ENCODE results near the gene RNF175.

Gene RNF175

GRCh38 chr4:153784166-153784699 is 24.4 kb upstream of the RNF175 start:
- no peak for DNase-seq

DNA sequence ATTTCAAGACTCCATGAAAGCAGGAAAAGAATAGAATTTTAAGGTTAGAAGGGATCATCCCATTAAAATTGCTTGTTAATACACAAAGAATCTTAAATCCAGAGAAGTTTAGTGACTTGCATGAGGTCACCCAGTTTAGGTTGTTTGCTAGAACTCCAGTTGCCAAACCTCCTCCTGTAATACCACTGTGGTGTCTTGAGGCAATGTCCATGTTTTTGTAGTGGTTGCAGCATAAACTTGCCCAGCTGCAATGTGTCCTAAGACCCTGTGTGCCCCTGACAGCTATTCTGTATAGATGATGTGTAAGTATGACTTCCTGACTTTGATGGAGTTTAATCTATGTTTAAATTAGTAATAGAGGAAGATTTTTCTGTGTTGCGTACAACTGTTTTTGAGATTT is 22.8 kb upstream of the RNF175 start:
- no peak for DNase-seq

- no peak for DNase-seq
These were observed 22.0 kb upstream of the RNF175 start for GRCh38 chr4:153781717-153782416.

- no peak for DNase-seq
These were observed 21.5 kb upstream of the RNF175 start for GRCh38 chr4:153781280-153781679.

DNA sequence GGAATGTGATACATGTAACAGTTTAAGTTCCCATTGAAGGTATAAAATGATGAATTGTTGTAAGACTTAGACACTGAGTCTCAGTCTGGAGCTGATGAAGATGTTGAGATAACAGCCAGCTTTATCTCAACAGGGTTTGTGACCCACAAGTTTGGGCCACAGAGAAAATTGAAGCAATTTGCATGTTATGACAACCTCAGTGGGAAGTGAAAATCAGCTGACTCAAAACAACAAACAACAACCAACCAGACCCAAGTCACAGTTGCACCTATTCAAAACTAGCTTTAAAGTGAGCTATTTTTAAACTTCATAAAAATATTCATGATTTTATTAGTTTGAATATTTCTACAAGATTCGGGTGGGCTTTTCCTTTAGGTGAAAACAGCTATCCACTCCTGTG is 21.1 kb upstream of the RNF175 start:
- no peak for DNase-seq

DNA sequence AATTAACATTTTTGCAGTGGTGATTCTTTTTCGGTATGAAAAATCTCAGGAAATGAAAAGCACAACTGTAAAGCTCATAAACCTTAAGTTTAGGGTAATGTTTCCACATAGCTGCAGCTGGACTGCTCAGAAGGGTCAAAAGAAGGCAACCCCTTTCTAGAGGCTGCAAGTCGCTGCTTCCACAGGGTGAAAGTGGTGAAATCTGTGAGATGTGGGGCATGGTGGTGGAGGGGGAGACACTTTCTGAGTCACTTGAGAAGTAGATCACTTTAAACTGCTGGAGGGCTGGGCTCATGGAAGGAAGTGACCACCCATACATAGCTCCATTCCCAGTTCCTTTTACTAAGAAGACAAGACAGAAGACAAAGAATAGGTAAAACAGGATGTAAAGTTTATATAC is 20.4 kb upstream of the RNF175 start:
- DNase-seq: no peak

DNA sequence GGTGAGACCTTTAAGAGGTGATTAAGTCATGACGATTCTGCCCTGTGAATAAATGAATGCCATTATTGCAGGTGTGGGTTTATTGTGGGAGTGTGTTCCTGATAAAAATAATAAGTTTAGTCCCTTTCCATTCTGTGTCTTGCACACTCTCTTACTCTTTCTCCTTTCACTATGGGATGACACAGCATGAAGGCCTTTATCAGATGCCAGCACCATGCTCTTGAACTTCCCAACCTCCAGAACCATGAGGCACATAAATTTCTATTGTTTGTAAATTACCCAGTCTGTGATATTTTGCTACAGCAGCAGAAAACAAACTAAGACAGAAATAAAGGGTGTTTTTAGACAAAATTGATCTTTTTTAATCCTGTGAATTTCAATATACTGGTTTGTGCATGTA is 18.6 kb upstream of the RNF175 start:
- no peak for DNase-seq

DNA sequence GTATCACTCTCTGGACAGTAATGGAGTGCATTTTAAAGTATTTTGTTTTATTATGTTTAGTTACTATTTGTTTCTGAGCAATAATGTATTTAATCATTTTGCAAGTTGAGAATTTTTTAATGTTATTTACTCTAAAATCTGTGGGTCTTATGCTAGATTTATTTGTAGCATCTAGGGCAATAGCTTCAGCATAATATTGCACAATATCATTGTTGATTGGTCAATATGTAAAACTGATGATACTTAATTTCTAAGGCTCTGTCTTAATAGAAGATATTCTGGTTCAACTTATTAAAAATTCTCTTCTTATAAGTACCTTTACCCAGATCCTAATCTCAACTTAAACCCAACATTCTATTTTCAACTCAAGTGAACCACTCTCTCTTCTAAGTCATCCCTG is 17.6 kb upstream of the RNF175 start:
- no peak for DNase-seq

DNA sequence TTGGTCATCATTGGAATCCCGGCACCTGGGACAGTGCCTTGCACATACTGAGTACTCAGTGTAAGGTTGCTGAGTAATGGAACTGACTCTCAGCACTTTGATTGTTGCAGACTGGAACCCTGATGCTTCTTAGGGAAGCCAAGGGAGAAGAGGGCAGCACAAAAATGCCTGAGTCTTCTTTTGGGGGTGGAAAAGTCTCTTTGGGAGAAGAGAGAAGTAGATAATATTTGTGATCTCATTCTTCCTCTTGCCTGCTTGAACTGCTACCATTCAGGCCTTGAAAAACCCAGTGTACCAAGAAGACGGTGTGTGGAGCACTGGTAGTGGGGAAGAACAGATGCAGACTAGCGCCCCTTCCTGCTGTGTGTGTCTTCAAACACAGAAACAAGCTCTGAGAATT is 16.8 kb upstream of the RNF175 start:
- DNase-seq: no peak

- no peak for DNase-seq
These were observed 13.4 kb upstream of the RNF175 start for GRCh38 chr4:153773236-153773690.

- DNase-seq: no peak
These were observed 11.2 kb upstream of the RNF175 start for GRCh38 chr4:153771046-153771445.

- no peak for DNase-seq
These were observed 6.9 kb upstream of the RNF175 start for GRCh38 chr4:153766758-153767157.

DNA sequence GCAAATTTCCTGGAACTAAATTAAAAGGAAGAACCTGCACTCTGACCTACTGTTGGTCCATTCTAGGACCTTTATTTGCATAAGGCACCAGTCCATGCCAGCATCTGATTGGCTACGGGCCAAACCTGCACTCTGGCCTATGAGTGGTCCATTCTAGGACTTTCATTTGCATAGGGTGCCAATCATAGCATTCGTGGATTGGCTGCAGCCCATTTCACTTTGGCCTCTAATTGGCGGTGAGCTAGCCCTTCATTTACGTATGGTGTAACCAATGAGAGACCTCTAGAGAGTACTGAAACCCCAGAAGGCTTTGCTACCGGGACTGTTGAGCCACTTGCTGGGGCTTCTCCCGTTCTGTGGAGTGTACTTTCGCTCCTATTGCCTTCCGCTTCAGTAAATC is 6.1 kb upstream of the RNF175 start:
- no peak for DNase-seq

- DNase-seq: no peak
These were observed 5.0 kb upstream of the RNF175 start for GRCh38 chr4:153764601-153765368.

- DNase-seq: no peak
These were observed 3.6 kb upstream of the RNF175 start for GRCh38 chr4:153763404-153763803.

DNA sequence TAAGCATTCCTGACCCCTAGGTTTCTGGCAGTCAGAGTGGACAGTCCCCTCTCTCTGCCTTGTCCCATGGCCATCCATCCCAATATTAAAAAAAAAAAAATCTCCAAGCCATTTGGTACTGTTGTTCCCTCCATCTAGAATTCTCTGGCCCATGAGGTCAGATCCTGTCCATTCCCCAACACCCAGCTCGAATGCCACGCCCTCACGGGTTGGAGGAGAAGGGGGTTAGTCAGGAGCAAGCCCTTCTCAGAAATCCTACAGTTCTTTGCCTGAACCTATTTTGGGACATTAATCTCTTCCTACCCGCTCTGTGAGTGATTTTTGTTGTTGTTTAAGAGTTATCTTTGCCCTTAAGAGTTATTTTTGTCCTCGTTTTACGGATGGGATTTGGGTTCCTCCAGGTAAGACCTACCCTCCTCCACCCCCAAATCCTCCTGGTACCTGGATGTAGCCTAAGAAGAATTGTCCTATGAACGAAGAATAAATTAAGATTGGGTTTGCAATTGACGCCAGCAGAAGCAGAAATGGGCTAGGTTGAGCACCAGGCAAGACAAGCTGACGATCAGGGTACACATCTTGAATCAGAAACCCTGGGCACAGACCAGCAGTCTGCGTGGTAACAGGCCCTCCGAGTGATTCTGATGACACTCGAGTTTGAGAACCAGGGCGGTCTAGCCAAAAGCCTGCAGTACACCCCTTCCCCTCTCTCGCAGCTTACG is 977 bp downstream of the RNF175 start:
- DNase-seq: no peak

- DNase-seq: no peak
These were observed 1.7 kb downstream of the RNF175 start for GRCh38 chr4:153758136-153758535.

- DNase-seq: no peak
These were observed 2.4 kb downstream of the RNF175 start for GRCh38 chr4:153757407-153757806.

GRCh38 chr4:153755186-153755585 is 4.6 kb downstream of the RNF175 start:
- DNase-seq: no peak

GRCh38 chr4:153750197-153750817 is 9.5 kb downstream of the RNF175 start:
- peak; percentile 54 for DNase-seq

DNA sequence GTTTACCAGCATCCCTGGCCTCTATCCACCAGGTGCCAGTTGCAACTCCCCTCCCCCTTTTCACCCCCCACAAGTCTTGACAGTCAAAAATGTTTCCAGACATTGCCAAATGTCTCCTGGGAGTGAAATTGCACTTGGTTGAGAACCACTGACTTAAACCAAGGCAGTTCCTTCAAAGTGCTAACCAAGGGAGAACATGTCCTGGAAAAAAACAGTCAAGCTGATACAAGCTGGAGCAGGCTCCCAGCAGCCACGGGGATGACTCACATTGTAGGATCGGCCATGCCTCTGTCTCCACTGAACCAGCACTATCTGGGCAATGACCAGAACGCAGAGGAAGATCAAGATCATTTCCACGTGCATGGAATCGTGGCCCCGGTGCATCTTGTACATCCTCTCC is 11.4 kb downstream of the RNF175 start:
- DNase-seq: no peak

GRCh38 chr4:153747406-153747955 is 12.3 kb downstream of the RNF175 start:
- DNase-seq: no peak

GRCh38 chr4:153745651-153746050 is 14.2 kb downstream of the RNF175 start:
- no peak for DNase-seq

Measured in NCI-H1694 (cell line).